ENCODE data around the gene MESD.

DNA sequence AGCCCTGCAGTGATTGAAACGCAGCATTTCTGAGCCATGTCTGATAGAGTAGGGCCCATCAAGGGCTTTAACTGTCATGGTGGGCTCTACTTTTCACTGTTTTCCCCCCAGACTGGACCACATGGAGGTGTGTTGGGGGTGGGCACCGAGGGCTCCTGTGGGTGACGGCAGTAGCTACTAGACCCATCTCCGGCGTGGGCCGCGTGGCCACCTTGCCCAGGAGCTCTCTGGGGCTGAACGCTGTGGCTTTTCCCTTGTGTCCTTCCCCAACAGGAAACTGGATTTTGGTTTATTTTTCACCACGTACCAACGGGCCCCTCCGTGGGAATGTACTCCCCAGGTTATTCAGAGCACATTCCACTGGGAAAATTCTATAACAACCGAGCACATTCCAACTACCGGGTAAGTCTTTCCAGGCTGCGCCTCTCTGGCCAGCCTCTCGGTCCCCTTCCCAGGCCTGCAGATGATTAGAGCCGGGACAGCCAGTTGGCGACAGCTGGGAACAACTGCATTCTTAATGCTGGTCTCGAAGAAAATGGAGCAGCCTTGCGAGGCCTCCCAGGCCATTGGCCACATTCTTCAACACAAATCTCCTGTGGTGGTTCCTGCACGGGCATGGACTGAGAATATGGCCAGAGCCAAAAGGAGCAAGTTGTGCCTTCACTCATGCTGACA, 67.7 kb downstream of the MESD start:
- TF ChIP-seq CTCF (conservative IDR thresholded peaks at IDR 0.05) (no peak), EZH2 (IDR thresholded peaks at IDR 0.05; ENCODE audit: low read depth) (no peak)

Data from PC-9 (cell line).